ENCODE results near the gene ANKFN1.

The ANKFN1 gene

GRCh38 chr17:56447171-56447570 is 293.9 kb downstream of the ANKFN1 start:
- DNase-seq: no peak

- DNase-seq: no peak
These were observed 295.1 kb downstream of the ANKFN1 start for GRCh38 chr17:56448371-56448770.

- no peak for DNase-seq
These were observed 295.9 kb downstream of the ANKFN1 start for GRCh38 chr17:56449176-56449575.

- DNase-seq: no peak
These were observed 298.4 kb downstream of the ANKFN1 start for GRCh38 chr17:56451629-56452028.

GRCh38 chr17:56452461-56452860 is 299.2 kb downstream of the ANKFN1 start:
- DNase-seq: no peak

GRCh38 chr17:56457501-56457900 is 304.2 kb downstream of the ANKFN1 start:
- no peak for DNase-seq

- DNase-seq: no peak
These were observed 312.6 kb downstream of the ANKFN1 start for GRCh38 chr17:56465886-56466285.

- no peak for DNase-seq
These were observed 315.6 kb downstream of the ANKFN1 start for GRCh38 chr17:56468840-56469239.

GRCh38 chr17:56471696-56472095 is 318.4 kb downstream of the ANKFN1 start:
- no peak for DNase-seq

GRCh38 chr17:56475116-56475515 is 321.8 kb downstream of the ANKFN1 start:
- no peak for DNase-seq

- no peak for DNase-seq
These were observed 325.7 kb downstream of the ANKFN1 start for GRCh38 chr17:56478836-56479447.

GRCh38 chr17:56480501-56480900 is 327.2 kb downstream of the ANKFN1 start:
- no peak for DNase-seq

GRCh38 chr17:56481659-56482058 is 328.4 kb downstream of the ANKFN1 start:
- no peak for DNase-seq

GRCh38 chr17:56482229-56482628 is 329.0 kb downstream of the ANKFN1 start:
- DNase-seq: no peak

GRCh38 chr17:56486732-56487131 is 333.5 kb downstream of the ANKFN1 start:
- no peak for DNase-seq

GRCh38 chr17:56488800-56489199 is 335.5 kb downstream of the ANKFN1 start:
- DNase-seq: no peak

- DNase-seq: no peak
These were observed 336.7 kb downstream of the ANKFN1 start for GRCh38 chr17:56489980-56490379.

- no peak for DNase-seq
These were observed 342.3 kb downstream of the ANKFN1 start for GRCh38 chr17:56495556-56495955.

GRCh38 chr17:56497132-56497531 is 343.9 kb downstream of the ANKFN1 start:
- DNase-seq: no peak

GRCh38 chr17:56499799-56500388 is 346.6 kb downstream of the ANKFN1 start:
- DNase-seq: no peak

GRCh38 chr17:56502120-56502654 is 348.9 kb downstream of the ANKFN1 start:
- DNase-seq: no peak

GRCh38 chr17:56505154-56505756 is 352.0 kb downstream of the ANKFN1 start:
- DNase-seq: no peak

- DNase-seq: no peak
These were observed 353.1 kb downstream of the ANKFN1 start for GRCh38 chr17:56506349-56506748.
